SU-DHL-6 (cell line): ENCODE measurements around the gene IL36RN.
A peak's percentile ranks its signal among the peaks of the same experiment; 100 is the strongest.

Source experiments
- H2AFZ ChIP-seq: fragments of 200-600 bp; sonication (generic); 2 replicates; pipeline ENCODE4 v1.6.1; 2014; ENCODE audit warnings: low read depth, mild to moderate bottlenecking, moderate library complexity, mixed read lengths, antibody characterized with exemption, low read length; ENCODE audit not compliant: severe bottlenecking
- H3F3A ChIP-seq: fragments of 200-600 bp; shearing (Covaris generic); 2 replicates; pipeline ENCODE4 v1.6.0; 2016; ENCODE audit warnings: antibody characterized with exemption, mild to moderate bottlenecking; ENCODE audit not compliant: insufficient read depth
- H3K27ac ChIP-seq: fragments of 200-600 bp; sonication (generic); 2 replicates; pipeline ENCODE4 v1.5.1; 2016; ENCODE audit warnings: low read depth, mild to moderate bottlenecking, low read length, moderate library complexity, mixed read lengths
- H3K27me3 ChIP-seq: fragments of 200-600 bp; sonication (generic), shearing (Covaris generic); 2 replicates; pipeline ENCODE4 v1.6.0; 2014; ENCODE audit warnings: mild to moderate bottlenecking, low read length
- H3K36me3 ChIP-seq: fragments of 200-600 bp; sonication (generic); 2 replicates; pipeline ENCODE4 v1.6.1; 2014; ENCODE audit warnings: mild to moderate bottlenecking, low read length, mixed read lengths
- H3K4me2 ChIP-seq: fragments of 300-600, 200-600 bp; shearing (Covaris generic), sonication (generic); 2 replicates; pipeline ENCODE4 v1.6.0; 2014; ENCODE audit warnings: low read length, low read depth, mild to moderate bottlenecking; ENCODE audit not compliant: poor library complexity, severe bottlenecking
- H3K4me3 ChIP-seq: fragments of 200-600 bp; sonication (generic); 2 replicates; pipeline ENCODE4 v1.5.1; 2014; ENCODE audit warnings: antibody characterized with exemption, low read length, mild to moderate bottlenecking, mixed read lengths; ENCODE audit not compliant: insufficient read depth, poor library complexity, severe bottlenecking
- H3K79me2 ChIP-seq: fragments of 200-600 bp; sonication (generic); 2 replicates; pipeline ENCODE4 v1.6.1; 2014; ENCODE audit warnings: mild to moderate bottlenecking, low read length, moderate library complexity; ENCODE audit not compliant: insufficient read depth
- H3K9ac ChIP-seq: fragments of 200-600 bp; sonication (generic); 2 replicates; pipeline ENCODE4 v1.7.0; 2014; ENCODE audit warnings: mild to moderate bottlenecking, low read length
- H3K9me2 ChIP-seq: fragments of 200-600 bp; sonication (generic); replicated peaks from 2 replicates; pipeline ENCODE4 v1.6.1; 2014; ENCODE audit warnings: low read length; ENCODE audit not compliant: insufficient read depth
- H3K9me3 ChIP-seq: fragments of 200-600 bp; sonication (generic); 2 replicates; pipeline ENCODE4 v1.6.1; 2014; ENCODE audit warnings: low read length, mixed read lengths; ENCODE audit not compliant: insufficient read depth
- H4K20me1 ChIP-seq: fragments of 200-600 bp; sonication (generic); 2 replicates; pipeline ENCODE4 v1.6.1; 2014; ENCODE audit warnings: low read depth, mild to moderate bottlenecking, antibody characterized with exemption, low read length, moderate library complexity, mixed read lengths
- EZH2phosphoT487 ChIP-seq: fragments of 200-600 bp; sonication (generic), shearing (Covaris generic); conservative IDR thresholded peaks from 2 replicates; pipeline ENCODE4 v1.6.1; 2018; ENCODE audit warnings: mild to moderate bottlenecking, antibody characterized with exemption, low read length, moderate library complexity, mixed read lengths
- TF ChIP-seq, protein P1 (sequence below): fragments of 200-600 bp; sonication (generic); IDR thresholded peaks from one replicate; pipeline ENCODE4 v1.5.1; 2017; ENCODE audit warnings: antibody characterized with exemption, mild to moderate bottlenecking, low read length, moderate library complexity; ENCODE audit not compliant: insufficient read depth, poor library complexity, severe bottlenecking

IL36RN gene

DNA sequence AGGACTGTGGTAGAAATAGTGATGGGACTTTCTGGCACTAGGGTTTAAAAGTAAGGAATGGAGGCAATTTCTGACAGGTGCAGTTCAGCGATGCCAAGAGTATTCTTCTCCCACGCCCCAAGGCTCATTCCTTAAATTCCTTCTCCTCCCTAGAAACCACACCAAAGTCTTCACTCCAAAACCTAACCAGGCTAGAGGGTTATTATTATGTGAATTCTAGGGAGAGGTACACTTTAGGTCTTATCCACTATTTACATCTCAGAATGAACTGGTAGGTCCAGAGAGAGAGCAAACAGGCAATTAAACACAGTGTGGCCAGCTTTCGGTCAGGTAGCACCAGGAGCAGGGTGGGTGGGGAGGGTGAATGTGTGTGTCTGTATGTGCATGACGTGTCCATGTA is 20.1 kb downstream of the IL36RN start:
- Histone ChIP-seq H3K27ac (no peak overlapping the region), H3K36me3 (no peaks in the 10 kb centered on the region), H4K20me1 (no peaks in the 10 kb centered on the region), H3F3A (no peaks in the 10 kb centered on the region), H3K9me2 (no peaks in the 10 kb centered on the region), H3K9ac (no peak overlapping the region), H3K4me3 (no peak overlapping the region), H3K9me3 (no peaks in the 10 kb centered on the region), H3K27me3 (no peaks in the 10 kb centered on the region), H2AFZ (no peak overlapping the region), H3K4me2 (no peak overlapping the region), H3K79me2 (no peaks in the 10 kb centered on the region)
- TF ChIP-seq, protein P1, sequence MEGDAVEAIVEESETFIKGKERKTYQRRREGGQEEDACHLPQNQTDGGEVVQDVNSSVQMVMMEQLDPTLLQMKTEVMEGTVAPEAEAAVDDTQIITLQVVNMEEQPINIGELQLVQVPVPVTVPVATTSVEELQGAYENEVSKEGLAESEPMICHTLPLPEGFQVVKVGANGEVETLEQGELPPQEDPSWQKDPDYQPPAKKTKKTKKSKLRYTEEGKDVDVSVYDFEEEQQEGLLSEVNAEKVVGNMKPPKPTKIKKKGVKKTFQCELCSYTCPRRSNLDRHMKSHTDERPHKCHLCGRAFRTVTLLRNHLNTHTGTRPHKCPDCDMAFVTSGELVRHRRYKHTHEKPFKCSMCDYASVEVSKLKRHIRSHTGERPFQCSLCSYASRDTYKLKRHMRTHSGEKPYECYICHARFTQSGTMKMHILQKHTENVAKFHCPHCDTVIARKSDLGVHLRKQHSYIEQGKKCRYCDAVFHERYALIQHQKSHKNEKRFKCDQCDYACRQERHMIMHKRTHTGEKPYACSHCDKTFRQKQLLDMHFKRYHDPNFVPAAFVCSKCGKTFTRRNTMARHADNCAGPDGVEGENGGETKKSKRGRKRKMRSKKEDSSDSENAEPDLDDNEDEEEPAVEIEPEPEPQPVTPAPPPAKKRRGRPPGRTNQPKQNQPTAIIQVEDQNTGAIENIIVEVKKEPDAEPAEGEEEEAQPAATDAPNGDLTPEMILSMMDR = no peak
- TF ChIP-seq EZH2phosphoT487 = no peak

DNA sequence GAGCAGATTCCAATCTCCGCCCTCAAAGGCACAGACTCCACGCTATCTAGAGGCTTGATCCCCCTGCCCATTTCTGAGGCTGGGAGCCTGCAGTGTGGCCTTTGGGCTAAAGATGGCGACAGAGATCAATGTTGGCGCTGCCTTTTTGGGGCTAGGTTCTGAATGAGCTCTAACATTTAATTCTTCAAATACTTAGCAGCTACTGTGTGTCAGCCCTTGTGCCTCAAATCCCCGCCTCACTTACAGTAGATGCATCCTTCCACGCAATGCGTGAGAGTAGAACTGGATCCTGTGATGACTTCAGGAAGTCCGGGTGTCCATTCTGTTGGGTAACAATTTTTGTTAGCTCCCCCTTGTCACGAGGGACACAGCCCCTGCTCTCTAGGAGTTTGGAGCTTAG is 21.1 kb downstream of the IL36RN start:
- no peaks in the 10 kb centered on the region for H3K9me2 ChIP-seq
- no peak overlapping the region for H3K9ac ChIP-seq
- H3K4me2 ChIP-seq = no peak overlapping the region
- no peak overlapping the region for H3K4me3 ChIP-seq
- H3K36me3 ChIP-seq = no peaks in the 10 kb centered on the region
- no peaks in the 10 kb centered on the region for H3K79me2 ChIP-seq
- H3K9me3 ChIP-seq = no peaks in the 10 kb centered on the region
- no peak overlapping the region for H2AFZ ChIP-seq
- H4K20me1 ChIP-seq = no peaks in the 10 kb centered on the region
- no peak overlapping the region for H3K27ac ChIP-seq
- no peaks in the 10 kb centered on the region for H3F3A ChIP-seq
- TF ChIP-seq, protein P1 = peak; percentile 54
- no peak for TF ChIP-seq EZH2phosphoT487
- H3K27me3 ChIP-seq = no peaks in the 10 kb centered on the region

DNA sequence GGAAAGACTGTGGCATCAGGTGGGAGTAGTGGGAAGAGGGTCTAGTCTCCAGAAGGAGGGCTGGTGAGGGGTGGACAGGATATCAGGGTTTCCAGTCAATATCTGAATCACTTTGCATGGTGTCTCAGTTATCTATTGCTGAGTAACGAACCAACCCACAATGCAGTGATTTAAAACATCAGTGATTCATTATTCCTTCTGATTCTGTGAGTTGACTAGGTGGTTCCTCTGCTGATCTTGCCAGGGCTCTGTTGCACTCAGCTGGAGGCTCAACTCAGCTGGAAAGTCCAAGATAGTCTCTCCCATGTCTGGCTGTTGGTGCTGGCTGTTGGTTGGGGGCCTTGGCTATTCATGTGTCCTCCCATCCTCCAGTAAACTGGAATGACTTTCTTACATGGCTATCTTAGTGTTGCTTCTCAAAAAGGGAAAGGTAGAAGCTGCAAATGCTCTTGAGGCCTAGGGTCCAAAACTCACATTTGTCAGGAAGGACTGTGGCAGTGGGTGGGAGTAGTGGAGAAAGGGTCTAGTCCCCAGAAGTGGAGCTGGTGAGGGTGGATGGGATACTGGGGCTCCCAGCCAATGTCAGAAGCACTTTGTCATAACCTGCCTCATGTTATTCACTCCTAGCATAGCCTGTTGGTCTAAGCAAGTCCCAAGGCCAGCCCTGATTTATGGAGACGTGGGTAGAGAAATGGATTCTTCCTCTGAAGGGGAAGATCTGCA is 22.7 kb downstream of the IL36RN start:
- Histone ChIP-seq H3F3A (no peaks in the 10 kb centered on the region), H3K36me3 (no peaks in the 10 kb centered on the region), H3K4me3 (no peak overlapping the region), H2AFZ (no peak overlapping the region), H4K20me1 (no peaks in the 10 kb centered on the region), H3K27ac (no peak overlapping the region), H3K9me2 (no peaks in the 10 kb centered on the region), H3K4me2 (no peak overlapping the region), H3K27me3 (no peaks in the 10 kb centered on the region), H3K79me2 (no peaks in the 10 kb centered on the region), H3K9me3 (no peaks in the 10 kb centered on the region), H3K9ac (no peak overlapping the region)
- no peak for TF ChIP-seq EZH2phosphoT487
- TF ChIP-seq, protein P1 = no peak
